Activated CD4-positive, alpha-beta T cell treated with anti-CD3 and anti-CD28 coated beads for 36 hours (primary cell): ENCODE results near the gene PPP6R3. TPM values are rescaled to one million over a fixed set of nuclear protein-coding genes. Genes with fewer than 3 reads are reported as not detected.
A peak's percentile ranks its signal among the peaks of the same experiment; 100 is the strongest.

ENCODE experiments used
- ATAC-seq: fragments of 200-7000 bp; cut with Tn5 transposase; one replicate; pipeline ENCODE4 v1.10.0; 2021; ENCODE audit warnings: mild to moderate bottlenecking, moderate library complexity
- CTCF ChIA-PET: fragments of 350-600 bp; sonication (Branson Sonifier 250); formaldehyde crosslinking; loops from one replicate; lab custom pipeline; 2021; ENCODE audit warnings: antibody characterized with exemption; lab: Charles Lee
- POLR2A ChIA-PET: fragments of 350-600 bp; sonication (Branson Sonifier 250); formaldehyde crosslinking; loops from one replicate; lab custom pipeline; 2021; ENCODE audit warnings: antibody characterized with exemption, inconsistent platforms; lab: Charles Lee
- DNase-seq: peaks from one replicate; pipeline ENCODE4 v3.0.0-alpha.2; 2020
- H3K27ac Mint-ChIP-seq: one replicate; pipeline ENCODE4 v1.8.0; 2021; ENCODE audit warnings: mixed read lengths
- H3K27me3 Mint-ChIP-seq: one replicate; pipeline ENCODE4 v1.8.0; 2021; ENCODE audit warnings: mixed read lengths
- H3K36me3 Mint-ChIP-seq: one replicate; pipeline ENCODE4 v1.8.0; 2021; ENCODE audit warnings: low read depth, mixed read lengths
- H3K4me1 Mint-ChIP-seq: one replicate; pipeline ENCODE4 v1.8.0; 2021; ENCODE audit warnings: mixed read lengths
- H3K4me3 Mint-ChIP-seq: one replicate; pipeline ENCODE4 v1.8.0; 2021; ENCODE audit warnings: mild to moderate bottlenecking, moderate library complexity, mixed read lengths
- H3K9me3 Mint-ChIP-seq: one replicate; pipeline ENCODE4 v1.8.0; 2021; ENCODE audit warnings: low read depth, mixed read lengths
- intact Hi-C, 2 experiments: fragments of 100-400 bp; cut with DNase I in 1 of 2; cut with micrococcal nuclease in 1 of 2; formaldehyde crosslinking; loops; one replicate each; pipeline versions ENCODE4 v1.14.2 to v1.15.1; 2022 to 2024; cut with DNase I, micrococcal nuclease
- total RNA-seq, 2 experiments: library from RNA; stranded (reverse); gene quantifications; one replicate each; pipeline ENCODE4 v1.2.3, GENCODE V29; 2021

PPP6R3 gene
- total RNA-seq, result 100 to 1,000 TPM; 110 to 126 TPM

GRCh38 chr11:68460741-68461574 lies at the start of gene PPP6R3:
TSS of gene PPP6R3 (plus strand) at chr11:68460752. CDS start at chr11:68537665, 76,913 bp downstream.
- Mint-ChIP-seq H3K27me3 (no peaks in the 10 kb centered on the region), H3K4me1 (peaks cover 40% of the 10 kb centered on the region), H3K36me3 (peaks cover 18% of the 10 kb centered on the region), H3K27ac (peak within 1 kb of the TSS; percentile 94), H3K4me3 (peak within 1 kb of the TSS; percentile 93), H3K9me3 (no peaks in the 10 kb centered on the region)
- ATAC-seq (peak; percentile 19), DNase-seq (no peak)
- POLR2A ChIA-PET, result interaction anchor here (0.5 to 0.7 kb wide), 4 partner anchors 10 to 876 kb away, joined by 3 read pairs; no protein-coding TSS in a partner anchor
- intact Hi-C loops, result loop anchor here (1.0 to 5.0 kb wide), 11 partner anchors 11 to 1618 kb away; partner anchors contain the start of genes CHKA (in 1 of the 2), KMT5B (in 1 of the 2), LTO1 (in 1 of the 2) and NDUFS8 (in 1 of the 2)
- CTCF ChIA-PET, result interaction anchor here (1.0 to 1.4 kb wide), 4 partner anchors 10 to 252 kb away, joined by 4 to 5 read pairs (median 4); no protein-coding TSS in a partner anchor

GRCh38 chr11:68411501-68411991 lies 49.0 kb upstream of the PPP6R3 start:
- ATAC-seq, result no peak
- CTCF ChIA-PET, result no interaction called here
- POLR2A ChIA-PET, result interaction anchor here (1.1 kb wide), 1 partner anchor 48 kb away, joined by 4 read pairs; no protein-coding TSS in a partner anchor
- Mint-ChIP-seq H3K36me3 (no peaks in the 10 kb centered on the region), H3K4me1 (peaks cover under 1% of the 10 kb centered on the region), H3K27ac (no peak overlapping the region), H3K4me3 (no peak overlapping the region), H3K27me3 (no peaks in the 10 kb centered on the region), H3K9me3 (no peaks in the 10 kb centered on the region)
- no peak for DNase-seq
- intact Hi-C loops, result no loop called here

GRCh38 chr11:68412593-68413475 lies 47.7 kb upstream of the PPP6R3 start:
- H3K9me3 Mint-ChIP-seq, result no peaks in the 10 kb centered on the region
- no peaks in the 10 kb centered on the region for H3K27me3 Mint-ChIP-seq
- peak; percentile 80 for ATAC-seq
- no peak overlapping the region for H3K4me3 Mint-ChIP-seq
- peak; percentile 65 for DNase-seq
- peaks cover 7% of the 10 kb centered on the region for H3K4me1 Mint-ChIP-seq
- no peaks in the 10 kb centered on the region for H3K36me3 Mint-ChIP-seq
- POLR2A ChIA-PET, result no interaction called here
- CTCF ChIA-PET, result interaction anchor here (1.0 kb wide), 1 partner anchor 9 kb away, joined by 3 read pairs; no protein-coding TSS in a partner anchor
- no peak overlapping the region for H3K27ac Mint-ChIP-seq
- intact Hi-C loops, result no loop called here

GRCh38 chr11:68413591-68413999 lies 47.0 kb upstream of the PPP6R3 start:
- no peaks in the 10 kb centered on the region for H3K27me3 Mint-ChIP-seq
- CTCF ChIA-PET, result no interaction called here
- H3K4me1 Mint-ChIP-seq, result peaks cover 7% of the 10 kb centered on the region
- H3K27ac Mint-ChIP-seq, result no peak overlapping the region
- H3K9me3 Mint-ChIP-seq, result no peaks in the 10 kb centered on the region
- POLR2A ChIA-PET, result no interaction called here
- no peak overlapping the region for H3K4me3 Mint-ChIP-seq
- intact Hi-C loops, result no loop called here
- no peaks in the 10 kb centered on the region for H3K36me3 Mint-ChIP-seq
- ATAC-seq (no peak), DNase-seq (no peak)

GRCh38 chr11:68414496-68415221 lies 45.9 kb upstream of the PPP6R3 start:
- H3K4me1 Mint-ChIP-seq, result peaks cover 7% of the 10 kb centered on the region
- no peaks in the 10 kb centered on the region for H3K27me3 Mint-ChIP-seq
- no peak overlapping the region for H3K4me3 Mint-ChIP-seq
- ATAC-seq, result no peak
- intact Hi-C loops, result no loop called here
- no peaks in the 10 kb centered on the region for H3K9me3 Mint-ChIP-seq
- ChIA-PET POLR2A (no interaction called here), CTCF (no interaction called here)
- peak; percentile 11 for DNase-seq
- no peaks in the 10 kb centered on the region for H3K36me3 Mint-ChIP-seq
- no peak overlapping the region for H3K27ac Mint-ChIP-seq

GRCh38 chr11:68416070-68416578 lies 44.4 kb upstream of the PPP6R3 start:
- H3K4me3 Mint-ChIP-seq, result no peak overlapping the region
- POLR2A ChIA-PET, result no interaction called here
- CTCF ChIA-PET, result no interaction called here
- no peak for DNase-seq
- no peaks in the 10 kb centered on the region for H3K9me3 Mint-ChIP-seq
- H3K27me3 Mint-ChIP-seq, result no peaks in the 10 kb centered on the region
- ATAC-seq, result no peak
- H3K27ac Mint-ChIP-seq, result no peak overlapping the region
- no peaks in the 10 kb centered on the region for H3K36me3 Mint-ChIP-seq
- intact Hi-C loops, result no loop called here
- peaks cover 7% of the 10 kb centered on the region for H3K4me1 Mint-ChIP-seq

GRCh38 chr11:68418648-68419047 lies 41.9 kb upstream of the PPP6R3 start:
- Mint-ChIP-seq H3K9me3 (no peaks in the 10 kb centered on the region), H3K4me1 (peaks cover 7% of the 10 kb centered on the region), H3K27ac (no peak overlapping the region), H3K4me3 (no peak overlapping the region), H3K27me3 (no peaks in the 10 kb centered on the region), H3K36me3 (no peaks in the 10 kb centered on the region)
- ATAC-seq, result no peak
- ChIA-PET POLR2A (no interaction called here), CTCF (no interaction called here)
- DNase-seq, result no peak
- intact Hi-C loops, result no loop called here

GRCh38 chr11:68420171-68420570 lies 40.4 kb upstream of the PPP6R3 start:
- intact Hi-C loops, result no loop called here
- ChIA-PET CTCF (no interaction called here), POLR2A (no interaction called here)
- no peak overlapping the region for H3K27ac Mint-ChIP-seq
- ATAC-seq (no peak), DNase-seq (no peak)
- H3K4me1 Mint-ChIP-seq, result peaks cover 7% of the 10 kb centered on the region
- H3K4me3 Mint-ChIP-seq, result no peak overlapping the region
- no peaks in the 10 kb centered on the region for H3K9me3 Mint-ChIP-seq
- H3K36me3 Mint-ChIP-seq, result no peaks in the 10 kb centered on the region
- H3K27me3 Mint-ChIP-seq, result no peaks in the 10 kb centered on the region

GRCh38 chr11:68423481-68423880 lies 37.1 kb upstream of the PPP6R3 start:
- CTCF ChIA-PET, result no interaction called here
- ATAC-seq, result no peak

GRCh38 chr11:68424101-68424632 lies 36.4 kb upstream of the PPP6R3 start:
- Mint-ChIP-seq H3K27ac (no peak overlapping the region), H3K4me1 (no peaks in the 10 kb centered on the region), H3K9me3 (peaks cover 5% of the 10 kb centered on the region)

More at GRCh38 chr11:68423481-68423880, 37.1 kb upstream of the PPP6R3 start:
- no peak overlapping the region for H3K27ac Mint-ChIP-seq
- POLR2A ChIA-PET, result no interaction called here
- DNase-seq, result no peak
- peaks cover 5% of the 10 kb centered on the region for H3K36me3 Mint-ChIP-seq
- intact Hi-C loops, result no loop called here
- no peak overlapping the region for H3K4me3 Mint-ChIP-seq
- H3K9me3 Mint-ChIP-seq, result peaks cover 2% of the 10 kb centered on the region
- no peaks in the 10 kb centered on the region for H3K4me1 Mint-ChIP-seq
- no peaks in the 10 kb centered on the region for H3K27me3 Mint-ChIP-seq

More at GRCh38 chr11:68424101-68424632, 36.4 kb upstream of the PPP6R3 start:
- H3K36me3 Mint-ChIP-seq, result peaks cover 9% of the 10 kb centered on the region
- POLR2A ChIA-PET, result no interaction called here
- DNase-seq (no peak), ATAC-seq (no peak)
- CTCF ChIA-PET, result no interaction called here
- intact Hi-C loops, result no loop called here
- no peaks in the 10 kb centered on the region for H3K27me3 Mint-ChIP-seq
- H3K4me3 Mint-ChIP-seq, result no peak overlapping the region
